Transverse colon (tissue), 4 donors: ENCODE data around the gene ANKUB1. TPM values are rescaled to one million over a fixed set of nuclear protein-coding genes. Genes with fewer than 3 reads are reported as not detected.
A peak's percentile ranks its signal among the peaks of the same experiment; 100 is the strongest.

Source experiments
- DNase-seq: peaks from one replicate; pipeline ENCODE4 v3.0.0-alpha.2; 2019
- H3K27ac ChIP-seq, 4 donors: fragments of 200-600 bp; sonication (generic); 2 replicates each; pipeline ENCODE4 v1.5.1; 2016 to 2018; ENCODE audit warnings: inconsistent platforms in 4 of 4
- H3K27me3 ChIP-seq: fragments of 200-600 bp; sonication (generic); 2 replicates; pipeline ENCODE4 v1.5.1; 2017; ENCODE audit warnings: inconsistent platforms
- H3K36me3 ChIP-seq, 4 donors: fragments of 200-600 bp; sonication (generic); 2 replicates each; pipeline ENCODE4 v1.5.1; 2017 to 2019; ENCODE audit warnings: inconsistent platforms in 4 of 4
- H3K4me1 ChIP-seq, 4 donors: fragments of 200-600 bp; sonication (generic); 2 replicates each; pipeline ENCODE4 v1.5.1; 2017 to 2020; ENCODE audit warnings: inconsistent platforms in 4 of 4
- H3K4me3 ChIP-seq, 4 donors: fragments of 200-600 bp; sonication (generic); 1 replicate in 1 of 4; 2 replicates in 3 of 4; pipeline versions ENCODE4 v1.5.1 to v1.6.1; 2017 to 2019; ENCODE audit warnings: inconsistent platforms in 4 of 4
- H3K9me3 ChIP-seq, 2 donors: fragments of 200-600 bp; sonication (generic); 2 replicates each; pipeline ENCODE4 v1.5.1; 2017 to 2019; ENCODE audit warnings: inconsistent platforms in 2 of 2
- CTCF ChIP-seq, 5 experiments: fragments of 200-600 bp in 3 of 5; fragments of 450-650 bp in 2 of 5; sonication (generic) in 3 of 5; IDR thresholded peaks; 1 replicate in 2 of 5; 2 replicates in 3 of 5; pipeline ENCODE4 v1.5.1; 2016 to 2017; ENCODE audit warnings: antibody characterized with exemption in 5 of 5, inconsistent platforms in 3 of 5, mild to moderate bottlenecking in 2 of 5, moderate library complexity in 1 of 5
- EP300 ChIP-seq: sonication (generic); formaldehyde crosslinking; IDR thresholded peaks from one replicate; pipeline ENCODE4 v1.6.1; 2017; ENCODE audit warnings: antibody characterized with exemption, low read depth
- POLR2A ChIP-seq: fragments of 450-650 bp; IDR thresholded peaks from one replicate; pipeline ENCODE4 v1.6.1; 2016; ENCODE audit warnings: antibody characterized with exemption, mild to moderate bottlenecking, moderate library complexity
- POLR2AphosphoS5 ChIP-seq, 3 donors: sonication (generic); formaldehyde crosslinking; IDR thresholded peaks; one replicate each; pipeline ENCODE4 v1.6.1; 2016; ENCODE audit warnings: antibody characterized with exemption in 3 of 3
- WGBS, 2 donors: methylation state at CpG; one replicate each; pipeline ENCODE4 v1.1.5; 2018; ENCODE audit warnings: low coverage in 1 of 2; 5-methylcytosine and 5-hydroxymethylcytosine counted together
- in situ Hi-C, 4 donors: fragments of 200-750 bp; cut with MboI; loops; one replicate each; pipeline versions ENCODE4 v1.15.0 to v1.15.1; 2017; ENCODE audit warnings: low sequenced_read_pairs in 3 of 4, low pct_ligation_motif_present in 1 of 4, low pct_unique_long_range_greater_than_20kb in 1 of 4
- intact Hi-C: fragments of 100-400 bp; cut with DNase I; formaldehyde crosslinking; loops from one replicate; pipeline ENCODE4 v1.15.1; 2023; ENCODE audit warnings: low total_unique reads
- total RNA-seq, 4 donors: library from RNA; depleted of rRNA; stranded (reverse); fragments of >200 nt; gene quantifications; one replicate each; pipeline ENCODE4 v1.1.0, GENCODE V29; 2016

Gene ANKUB1
- total RNA-seq, 4 donors from 2014 or later = not detected

- in situ Hi-C loops = no loop called here
- DNase-seq = no peak
Measured at GRCh38 chr3:149826636-149827035, 34.3 kb upstream of the ANKUB1 start.

GRCh38 chr3:149820183-149820582 lies 27.8 kb upstream of the ANKUB1 start:
- in situ Hi-C loops (no loop called here), intact Hi-C loops (no loop called here)
- TF ChIP-seq POLR2AphosphoS5 (IDR thresholded peaks at IDR 0.05) (no peak), EP300 (no peak), CTCF (IDR thresholded peaks at IDR 0.05) (no peak), POLR2A (no peak)
- 49 to 68% methylated on average over 4 of the region's 4 CpGs for WGBS, 2 donors
- no peaks in the 10 kb centered on the region for H3K36me3 ChIP-seq
- H3K27me3 ChIP-seq = no peaks in the 10 kb centered on the region
- peaks cover 6 to 41% (median 20%) of the 10 kb centered on the region in 4 donors for H3K4me1 ChIP-seq
- no peak overlapping the region for H3K4me3 ChIP-seq
- no peak for DNase-seq
- H3K9me3 ChIP-seq = no peaks in the 10 kb centered on the region
- H3K27ac ChIP-seq = no peak overlapping the region

More at GRCh38 chr3:149826636-149827035, 34.3 kb upstream of the ANKUB1 start:
- H3K27me3 ChIP-seq = no peaks in the 10 kb centered on the region
- peaks cover 7 to 8% of the 10 kb centered on the region in 2 donors for H3K9me3 ChIP-seq
- H3K4me3 ChIP-seq = no peak overlapping the region
- H3K36me3 ChIP-seq = no peaks in the 10 kb centered on the region
- TF ChIP-seq POLR2AphosphoS5 (IDR thresholded peaks at IDR 0.05) (no peak), CTCF (IDR thresholded peaks at IDR 0.05) (no peak), EP300 (no peak), POLR2A (no peak)
- H3K27ac ChIP-seq = no peak overlapping the region
- H3K4me1 ChIP-seq = no peaks in the 10 kb centered on the region
- WGBS, 2 donors = 85 to 87% methylated on average over 3 of the region's 3 CpGs
- intact Hi-C loops = no loop called here

GRCh38 chr3:149819432-149819831 lies 27.1 kb upstream of the ANKUB1 start:
- no peaks in the 10 kb centered on the region for H3K27me3 ChIP-seq
- WGBS, 2 donors = 78 to 84% methylated on average over 1 of the region's 1 CpG
- no peak for DNase-seq
- H3K9me3 ChIP-seq = no peaks in the 10 kb centered on the region
- H3K36me3 ChIP-seq = no peaks in the 10 kb centered on the region
- H3K4me3 ChIP-seq = no peak overlapping the region
- intact Hi-C loops (no loop called here), in situ Hi-C loops (no loop called here)
- H3K27ac ChIP-seq = no peak overlapping the region
- peaks cover 11 to 48% (median 27%) of the 10 kb centered on the region in 4 donors for H3K4me1 ChIP-seq
- TF ChIP-seq POLR2AphosphoS5 (IDR thresholded peaks at IDR 0.05) (no peak), EP300 (no peak), POLR2A (no peak), CTCF (IDR thresholded peaks at IDR 0.05) (no peak)

- Histone ChIP-seq H3K27me3 (no peaks in the 10 kb centered on the region), H3K4me3 (no peak overlapping the region), H3K9me3 (no peaks in the 10 kb centered on the region), H3K27ac (peak overlapping the region in 3 of 4 donors; percentile 12 to 37 (median 30)), H3K4me1 (peaks cover 14 to 58% (median 37%) of the 10 kb centered on the region in 4 donors), H3K36me3 (no peaks in the 10 kb centered on the region)
- in situ Hi-C loops = no loop called here
- 38 to 55% methylated on average over 2 of the region's 2 CpGs for WGBS, 2 donors
- TF ChIP-seq POLR2AphosphoS5 (IDR thresholded peaks at IDR 0.05) (no peak), EP300 (no peak), CTCF (IDR thresholded peaks at IDR 0.05) (no peak), POLR2A (no peak)
- intact Hi-C loops = no loop called here
- no peak for DNase-seq
Measured at GRCh38 chr3:149816986-149817385, 24.6 kb upstream of the ANKUB1 start.
